Lung (tissue), 12 donors: Measurements from ENCODE around the gene PPM1N. TPM values are rescaled to one million over a fixed set of nuclear protein-coding genes. Genes with fewer than 3 reads are reported as not detected.

Experiments used
- ATAC-seq: fragments of 200-7000 bp; cut with Tn5 transposase; one replicate; pipeline ENCODE4 v1.9.1; 2020; ENCODE audit warnings: moderate number of reproducible peaks; ENCODE audit not compliant: insufficient read depth, low FRiP score
- DNase-seq, 3 donors: peaks; one replicate each; pipeline ENCODE4 v3.0.0-alpha.2; 2013 to 2017
- H3K27ac ChIP-seq, 2 donors: one replicate each; pipeline ENCODE4 v1.5.1; 2013; ENCODE audit warnings: mild to moderate bottlenecking in 2 of 2, moderate library complexity in 2 of 2, control low read depth in 1 of 2, inconsistent platforms in 1 of 2, low read depth in 1 of 2, low read length in 1 of 2
- H3K27me3 ChIP-seq, 3 donors: one replicate each; pipeline ENCODE4 v1.5.1; 2013; ENCODE audit warnings: low read length in 2 of 3; ENCODE audit not compliant: control insufficient read depth in 3 of 3, insufficient read depth in 3 of 3
- H3K36me3 ChIP-seq, 4 donors: one replicate each; pipeline ENCODE4 v1.5.1; 2013; ENCODE audit warnings: low read length in 4 of 4, mild to moderate bottlenecking in 1 of 4, moderate library complexity in 1 of 4; ENCODE audit not compliant: control insufficient read depth in 4 of 4, insufficient read depth in 4 of 4
- H3K4me1 ChIP-seq, 5 donors: one replicate each; pipeline ENCODE4 v1.5.1; 2013; ENCODE audit warnings: low read length in 5 of 5, mild to moderate bottlenecking in 2 of 5, moderate library complexity in 1 of 5; ENCODE audit not compliant: control insufficient read depth in 5 of 5, insufficient read depth in 5 of 5
- H3K4me3 ChIP-seq: one replicate; pipeline ENCODE4 v1.5.1; 2013; ENCODE audit warnings: mild to moderate bottlenecking, control low read depth, moderate library complexity
- H3K9ac ChIP-seq, 2 donors: one replicate each; pipeline ENCODE4 v1.5.1; 2013; ENCODE audit warnings: low read length in 2 of 2, control low read depth in 1 of 2; ENCODE audit not compliant: insufficient read depth in 1 of 2
- H3K9me3 ChIP-seq, 4 donors: one replicate each; pipeline ENCODE4 v1.5.1; 2013; ENCODE audit warnings: low read length in 3 of 4, mild to moderate bottlenecking in 1 of 4, moderate library complexity in 1 of 4; ENCODE audit not compliant: control insufficient read depth in 4 of 4, insufficient read depth in 3 of 4
- CTCF ChIP-seq: IDR thresholded peaks from 2 replicates; pipeline ENCODE4 v1.5.1; 2012; ENCODE audit warnings: mild to moderate bottlenecking; ENCODE audit errors: control extremely low read depth, extremely low read depth
- WGBS, 2 donors: extraction: QIAGEN DNeasy Blood & Tissue Kit; methylation state at CpG; one replicate each; pipeline ENCODE4 v1.1.7; 2013; 5-methylcytosine and 5-hydroxymethylcytosine counted together
- polyA plus RNA-seq, 2 donors: library from polyadenylated mRNA; stranded (reverse); fragments of 200-250 nt; gene quantifications; one replicate each; pipeline ENCODE4 v1.2.1, GENCODE V29; 2013
- total RNA-seq, 2 donors: library from RNA; depleted of rRNA in 1 of 2; stranded (reverse); fragments of >200 nt in 1 of 2; gene quantifications; one replicate each; pipeline ENCODE4 v1.2.1, GENCODE V29; 2014 to 2021
- donor health status: control.
- donor health status: control.
- donor health status: Bipolar disorder and iron deficiency.
- donor health status: healthy.
- donor health status: DM: yes; HTN: yes; CAD: no.

PPM1N gene
- total and polyA plus RNA-seq, 4 donors, result 0.37 to 8.1 (median 1.6) TPM

GRCh38 chr19:45467456-45468158 is 30.6 kb upstream of the PPM1N start, which contains the start of gene FOSB:
Gene FOSB (plus strand): TSS chr19:45467996. CDS start chr19:45468587, 591 bp downstream.
- Histone ChIP-seq H3K4me3 (peak within 1 kb of the TSS; percentile 33), H3K9ac (peak within 1 kb of the TSS; percentile 86 to 88), H3K36me3 (peaks cover 0 to 2% (median 0%) of the 10 kb centered on the region in 4 donors), H3K9me3 (no peaks in the 10 kb centered on the region), H3K27ac (peak within 1 kb of the TSS; percentile 79 to 94), H3K4me1 (peaks cover 0 to 33% (median 3%) of the 10 kb centered on the region in 5 donors), H3K27me3 (peaks cover 0 to 22% (median 16%) of the 10 kb centered on the region in 3 donors)
- WGBS, 2 donors, result 0% methylated on average over 53 to 56 of the region's 56 CpGs
- ATAC-seq (peak; percentile 38), DNase-seq (peak; percentile 95 to 97 (median 95))
- no peak for TF ChIP-seq CTCF

GRCh38 chr19:45468159-45468651 is 30.0 kb upstream of the PPM1N start:
- H3K27me3 ChIP-seq, result peaks cover 0 to 28% (median 20%) of the 10 kb centered on the region in 3 donors
- TF ChIP-seq CTCF, result no peak
- H3K27ac ChIP-seq, result peak overlapping the region; percentile 79 to 88
- peak overlapping the region; percentile 74 to 88 for H3K9ac ChIP-seq
- peak overlapping the region; percentile 6 for H3K4me3 ChIP-seq
- H3K9me3 ChIP-seq, result no peaks in the 10 kb centered on the region
- peaks cover 0 to 37% (median 3%) of the 10 kb centered on the region in 5 donors for H3K4me1 ChIP-seq
- DNase-seq (no peak), ATAC-seq (no peak)
- peaks cover 0 to 5% (median 0%) of the 10 kb centered on the region in 4 donors for H3K36me3 ChIP-seq
- 0 to 1% methylated on average over 31 of the region's 31 CpGs for WGBS, 2 donors

GRCh38 chr19:45468803-45469131 is 29.5 kb upstream of the PPM1N start:
- peaks cover 0 to 39% (median 3%) of the 10 kb centered on the region in 5 donors for H3K4me1 ChIP-seq
- DNase-seq (no peak), ATAC-seq (peak; percentile 7)
- peaks cover 0 to 33% (median 26%) of the 10 kb centered on the region in 3 donors for H3K27me3 ChIP-seq
- H3K4me3 ChIP-seq, result peak overlapping the region; percentile 27
- peaks cover 0 to 5% (median 0%) of the 10 kb centered on the region in 4 donors for H3K36me3 ChIP-seq
- peak overlapping the region; percentile 74 to 88 for H3K9ac ChIP-seq
- no peaks in the 10 kb centered on the region for H3K9me3 ChIP-seq
- no peak for TF ChIP-seq CTCF
- peak overlapping the region; percentile 79 to 88 for H3K27ac ChIP-seq
- WGBS, 2 donors, result 0 to 1% methylated on average over 18 to 19 of the region's 19 CpGs
